GM10248 (cell line): ENCODE data around the gene ARRDC3.
"Not testable (repeated sequence)": the region's sequence is repeated elsewhere in the genome, so short reads cannot be mapped to it uniquely, and the experiment has no call there.

Source experiments
- CTCF ChIA-PET: fragments of 300-600 bp; sonication (Branson Sonifier 250); formaldehyde crosslinking; extraction: SDS; loops from one replicate; lab custom pipeline; 2021; ENCODE audit warnings: antibody characterized with exemption; lab: Yijun Ruan, JAX
- POLR2A ChIA-PET: fragments of 350-650 bp; sonication (Branson Sonifier 250); formaldehyde crosslinking; extraction: SDS; loops from one replicate; lab custom pipeline; 2020; ENCODE audit warnings: antibody characterized with exemption; lab: Yijun Ruan, JAX
- DNase-seq: peaks from one replicate; pipeline ENCODE4 v3.0.0; 2012; ENCODE audit errors: extremely low spot score
- CTCF ChIP-seq: IDR thresholded peaks from 2 replicates; pipeline ENCODE4 v1.5.1; 2012; ENCODE audit warnings: mild to moderate bottlenecking, low read depth; ENCODE audit errors: extremely low read depth, missing control alignments, control extremely low read depth

The ARRDC3 gene

GRCh38 chr5:91408710-91409109 is 25.6 kb upstream of the ARRDC3 start:
- DNase-seq: no peak
- TF ChIP-seq CTCF: no peak
- POLR2A ChIA-PET: no interaction called here
- CTCF ChIA-PET: interaction anchor here (1.3 to 1.9 kb wide), 3 partner anchors 10 to 264 kb away, joined by 3 to 15 read pairs (median 8); no protein-coding TSS in a partner anchor

GRCh38 chr5:91407204-91407603 is 24.1 kb upstream of the ARRDC3 start:
- TF ChIP-seq CTCF: no peak
- no peak for DNase-seq
- POLR2A ChIA-PET: no interaction called here
- CTCF ChIA-PET: interaction anchor here (1.3 to 1.9 kb wide), 3 partner anchors 12 to 262 kb away, joined by 3 to 15 read pairs (median 8); no protein-coding TSS in a partner anchor

GRCh38 chr5:91403438-91403837 is 20.3 kb upstream of the ARRDC3 start:
- no peak for TF ChIP-seq CTCF
- ChIA-PET POLR2A (no interaction called here), CTCF (interaction anchor here (0.6 to 3.6 kb wide), 2 partner anchors 17 to 18 kb away, joined by 3 to 28 read pairs; no protein-coding TSS in a partner anchor)
- DNase-seq: no peak

GRCh38 chr5:91401175-91401574 is 18.1 kb upstream of the ARRDC3 start:
- no peak for DNase-seq
- POLR2A ChIA-PET: no interaction called here
- CTCF ChIA-PET: interaction anchor here (1.1 to 3.9 kb wide), 4 partner anchors 16 to 181 kb away, joined by 3 to 23 read pairs (median 6); partner anchors contain the start of gene ARRDC3
- TF ChIP-seq CTCF: no peak

- DNase-seq: no peak
- TF ChIP-seq CTCF: no peak
- POLR2A ChIA-PET: no interaction called here
- CTCF ChIA-PET: interaction anchor here (1.4 to 3.9 kb wide), 2 partner anchors 13 to 21 kb away, joined by 3 to 23 read pairs; partner anchors contain the start of gene ARRDC3
Measured at GRCh38 chr5:91397791-91398190, 14.7 kb upstream of the ARRDC3 start.

GRCh38 chr5:91390268-91390667 is 7.2 kb upstream of the ARRDC3 start:
- ChIA-PET CTCF (interaction anchor here (1.2 to 2.2 kb wide), 4 partner anchors 29 to 207 kb away, joined by 3 to 9 read pairs (median 3); no protein-coding TSS in a partner anchor), POLR2A (interaction anchor here (1.0 kb wide), 1 partner anchor 9 kb away, joined by 3 read pairs; no protein-coding TSS in a partner anchor)
- DNase-seq: no peak
- no peak for TF ChIP-seq CTCF

- CTCF ChIA-PET: interaction anchor here (1.2 to 2.2 kb wide), 4 partner anchors 30 to 206 kb away, joined by 3 to 9 read pairs (median 3); no protein-coding TSS in a partner anchor
- POLR2A ChIA-PET: interaction anchor here (1.0 kb wide), 1 partner anchor 9 kb away, joined by 3 read pairs; no protein-coding TSS in a partner anchor
- DNase-seq: not testable (repeated sequence)
Measured at GRCh38 chr5:91389555-91389954, 6.4 kb upstream of the ARRDC3 start.
